HEK293 (cell line): ENCODE results near the gene SHISA5.
"Not testable (repeated sequence)": the region's sequence is repeated elsewhere in the genome, so short reads cannot be mapped to it uniquely, and the experiment has no call there.

ENCODE experiments used
- CTCF ChIA-PET: fragments of 350-600 bp; formaldehyde crosslinking; extraction: SDS; loops from one replicate; lab custom pipeline; 2021; ENCODE audit warnings: antibody characterized with exemption; lab: Yijun Ruan, JAX
- POLR2A ChIA-PET: fragments of 300-600 bp; formaldehyde crosslinking; extraction: SDS; loops from one replicate; lab custom pipeline; 2020; ENCODE audit warnings: antibody characterized with exemption, inconsistent platforms; lab: Yijun Ruan, JAX
- H3K27ac ChIP-seq: fragments of 200-500 bp; sonication (Bioruptor generic); 2 replicates; pipeline ENCODE4 v1.5.1; 2014; ENCODE audit warnings: low read depth, low read length, control low read depth, inconsistent platforms; ENCODE audit errors: extremely low read depth
- H3K36me3 ChIP-seq, 2 experiments: fragments of 200-500 bp in 1 of 2; sonication (Bioruptor generic) in 1 of 2; 1 replicate in 1 of 2; 2 replicates in 1 of 2; pipeline ENCODE4 v1.5.1; 2014 to 2017; ENCODE audit warnings: inconsistent platforms in 2 of 2, low read length in 2 of 2; ENCODE audit not compliant: control insufficient read depth in 2 of 2, insufficient read depth in 1 of 2
- H3K4me1 ChIP-seq: fragments of 200-500 bp; sonication (Bioruptor generic); 2 replicates; pipeline ENCODE4 v1.5.1; 2014; ENCODE audit warnings: mild to moderate bottlenecking, low read length, inconsistent platforms; ENCODE audit not compliant: control insufficient read depth, insufficient read depth
- H3K4me3 ChIP-seq: 2 replicates; pipeline ENCODE4 v1.5.1; 2011; ENCODE audit warnings: low read depth, mild to moderate bottlenecking, control low read depth, low read length, moderate library complexity
- H3K9me3 ChIP-seq: fragments of 200-500 bp; sonication (Bioruptor generic); 2 replicates; pipeline ENCODE4 v1.5.1; 2014; ENCODE audit warnings: low read depth, low read length, inconsistent platforms; ENCODE audit not compliant: control insufficient read depth, insufficient read depth
- KLF9 ChIP-seq: fragments of 450-650 bp; formaldehyde crosslinking; IDR thresholded peaks from 2 replicates; pipeline ENCODE4 v1.5.1; 2016; ENCODE audit warnings: missing biosample characterization, missing genetic modification characterization, low read depth
- ZBTB49 ChIP-seq: fragments of 450-650 bp; formaldehyde crosslinking; IDR thresholded peaks from 2 replicates; pipeline ENCODE4 v1.5.1; 2016; ENCODE audit warnings: missing biosample characterization, missing genetic modification characterization, low read depth
- ZBTB8A ChIP-seq: fragments of 450-650 bp; formaldehyde crosslinking; IDR thresholded peaks from 2 replicates; pipeline ENCODE4 v1.5.1; 2016; ENCODE audit warnings: missing biosample characterization, missing genetic modification characterization
- ZNF10 ChIP-seq: fragments of 450-650 bp; formaldehyde crosslinking; IDR thresholded peaks from 2 replicates; pipeline ENCODE4 v1.5.1; 2017; ENCODE audit warnings: missing biosample characterization, missing genetic modification characterization
- ZNF223 ChIP-seq: fragments of 450-650 bp; formaldehyde crosslinking; IDR thresholded peaks from 2 replicates; pipeline ENCODE4 v1.5.1; 2016; ENCODE audit warnings: missing biosample characterization, missing genetic modification characterization
- ZNF521 ChIP-seq: fragments of 450-650 bp; formaldehyde crosslinking; IDR thresholded peaks from 2 replicates; pipeline ENCODE4 v1.5.1; 2017; ENCODE audit warnings: missing biosample characterization, mild to moderate bottlenecking, missing genetic modification characterization
- ZNF558 ChIP-seq: fragments of 450-650 bp; formaldehyde crosslinking; IDR thresholded peaks from 2 replicates; pipeline ENCODE4 v1.5.1; 2016; ENCODE audit warnings: missing biosample characterization, missing genetic modification characterization
- ZNF600 ChIP-seq: fragments of 450-650 bp; formaldehyde crosslinking; IDR thresholded peaks from 2 replicates; pipeline ENCODE4 v1.5.1; 2016; ENCODE audit warnings: missing biosample characterization, missing genetic modification characterization
- ZNF660 ChIP-seq: fragments of 450-650 bp; IDR thresholded peaks from 2 replicates; pipeline ENCODE4 v1.5.1; 2018; ENCODE audit warnings: missing biosample characterization, mild to moderate bottlenecking, missing genetic modification characterization
- ZNF837 ChIP-seq: fragments of 450-650 bp; formaldehyde crosslinking; IDR thresholded peaks from 2 replicates; pipeline ENCODE4 v1.5.1; 2016; ENCODE audit warnings: missing biosample characterization, missing genetic modification characterization
- ZNF843 ChIP-seq: fragments of 450-650 bp; formaldehyde crosslinking; IDR thresholded peaks from 2 replicates; pipeline ENCODE4 v1.5.1; 2016; ENCODE audit warnings: missing biosample characterization, missing genetic modification characterization
- TF ChIP-seq, protein P1 (sequence below): fragments of 450-650 bp; IDR thresholded peaks from 2 replicates; pipeline ENCODE4 v1.5.1; 2018; ENCODE audit warnings: missing biosample characterization, missing genetic modification characterization
- TF ChIP-seq, protein P2 (sequence below): fragments of 450-650 bp; formaldehyde crosslinking; IDR thresholded peaks from 2 replicates; pipeline ENCODE4 v1.5.1; 2016; ENCODE audit warnings: missing biosample characterization, missing genetic modification characterization, low read depth

SHISA5 gene

GRCh38 chr3:48532271-48532976, 28.4 kb upstream of the SHISA5 start:
- H3K9me3 ChIP-seq, result no peaks in the 10 kb centered on the region
- ChIA-PET POLR2A (no interaction called here), CTCF (interaction anchor here (0.5 kb wide), 1 partner anchor 333 kb away, joined by 3 read pairs; no protein-coding TSS in a partner anchor)
- peaks cover 0 to 23% of the 10 kb centered on the region in 2 experiments; a peak in 2 of 3 replicates for H3K36me3 ChIP-seq
- no peak overlapping the region for H3K27ac ChIP-seq
- no peak overlapping the region for H3K4me3 ChIP-seq
- no peaks in the 10 kb centered on the region for H3K4me1 ChIP-seq
- TF ChIP-seq ZNF660 (no peak), ZNF521 (no peak), ZNF837 (tag by site-specific recombination) (no peak), ZBTB49 (tag by site-specific recombination) (no peak), ZNF600 (no peak), ZNF223 (tag by site-specific recombination) (no peak)
- TF ChIP-seq, protein P1, sequence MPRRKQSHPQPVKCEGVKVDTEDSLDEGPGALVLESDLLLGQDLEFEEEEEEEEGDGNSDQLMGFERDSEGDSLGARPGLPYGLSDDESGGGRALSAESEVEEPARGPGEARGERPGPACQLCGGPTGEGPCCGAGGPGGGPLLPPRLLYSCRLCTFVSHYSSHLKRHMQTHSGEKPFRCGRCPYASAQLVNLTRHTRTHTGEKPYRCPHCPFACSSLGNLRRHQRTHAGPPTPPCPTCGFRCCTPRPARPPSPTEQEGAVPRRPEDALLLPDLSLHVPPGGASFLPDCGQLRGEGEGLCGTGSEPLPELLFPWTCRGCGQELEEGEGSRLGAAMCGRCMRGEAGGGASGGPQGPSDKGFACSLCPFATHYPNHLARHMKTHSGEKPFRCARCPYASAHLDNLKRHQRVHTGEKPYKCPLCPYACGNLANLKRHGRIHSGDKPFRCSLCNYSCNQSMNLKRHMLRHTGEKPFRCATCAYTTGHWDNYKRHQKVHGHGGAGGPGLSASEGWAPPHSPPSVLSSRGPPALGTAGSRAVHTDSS, result no peak
- TF ChIP-seq, protein P2, sequence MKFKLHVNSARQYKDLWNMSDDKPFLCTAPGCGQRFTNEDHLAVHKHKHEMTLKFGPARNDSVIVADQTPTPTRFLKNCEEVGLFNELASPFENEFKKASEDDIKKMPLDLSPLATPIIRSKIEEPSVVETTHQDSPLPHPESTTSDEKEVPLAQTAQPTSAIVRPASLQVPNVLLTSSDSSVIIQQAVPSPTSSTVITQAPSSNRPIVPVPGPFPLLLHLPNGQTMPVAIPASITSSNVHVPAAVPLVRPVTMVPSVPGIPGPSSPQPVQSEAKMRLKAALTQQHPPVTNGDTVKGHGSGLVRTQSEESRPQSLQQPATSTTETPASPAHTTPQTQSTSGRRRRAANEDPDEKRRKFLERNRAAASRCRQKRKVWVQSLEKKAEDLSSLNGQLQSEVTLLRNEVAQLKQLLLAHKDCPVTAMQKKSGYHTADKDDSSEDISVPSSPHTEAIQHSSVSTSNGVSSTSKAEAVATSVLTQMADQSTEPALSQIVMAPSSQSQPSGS (tag by site-specific recombination), result no peak

- H3K36me3 ChIP-seq, result peaks cover 0 to 11% of the 10 kb centered on the region in 2 experiments; a peak in 2 of 3 replicates
- H3K9me3 ChIP-seq, H3K27ac ChIP-seq, POLR2A ChIA-PET, H3K4me3 ChIP-seq, H3K4me1 ChIP-seq: not testable (repeated sequence)
- CTCF ChIA-PET, result interaction anchor here (0.6 to 2.8 kb wide), 4 partner anchors 19 to 299 kb away, joined by 3 to 11 read pairs (median 6); no protein-coding TSS in a partner anchor
Measured at GRCh38 chr3:48530701-48531100, 26.7 kb upstream of the SHISA5 start.

DNA sequence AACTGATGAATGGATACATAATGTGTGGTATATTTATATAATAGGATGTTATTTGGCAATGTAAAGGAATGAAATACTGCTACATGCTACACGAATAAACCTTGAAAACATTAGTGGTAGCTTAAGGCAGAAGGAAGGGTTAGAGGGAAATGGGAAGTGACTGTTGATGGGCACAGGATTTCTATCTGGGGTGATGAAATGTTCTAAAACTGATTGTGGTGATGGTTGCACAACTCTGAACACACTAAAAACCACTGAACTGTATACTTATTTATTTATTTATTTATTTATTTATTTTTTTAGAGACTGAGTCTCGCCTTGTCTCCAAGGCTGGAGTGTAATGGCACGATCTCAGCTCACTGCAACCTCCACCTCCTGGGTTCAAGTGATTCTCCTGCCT, 24.8 kb upstream of the SHISA5 start:
- peaks cover 0 to 3% of the 10 kb centered on the region in 2 experiments; a peak in 2 of 3 replicates for H3K36me3 ChIP-seq
- no peaks in the 10 kb centered on the region for H3K4me1 ChIP-seq
- TF ChIP-seq ZNF558 (tag by site-specific recombination) (no peak), ZNF843 (tag by site-specific recombination) (no peak), ZNF10 (peak; percentile 44; the same call in 1 of the 2 replicates), ZBTB8A (no peak), KLF9 (tag by site-specific recombination) (no peak)
- CTCF ChIA-PET, result interaction anchor here (1.8 to 2.8 kb wide), 2 partner anchors 21 to 93 kb away, joined by 8 to 11 read pairs; no protein-coding TSS in a partner anchor
- H3K27ac ChIP-seq, result no peak overlapping the region
- no peaks in the 10 kb centered on the region for H3K9me3 ChIP-seq
- H3K4me3 ChIP-seq, result no peak overlapping the region
- POLR2A ChIA-PET, result no interaction called here
